Right renal cortex interstitium (tissue), 3 donors: ENCODE data around the gene AUTS2. TPM values are rescaled to one million over a fixed set of nuclear protein-coding genes. Genes with fewer than 3 reads are reported as not detected.
"Not testable (repeated sequence)": the region's sequence is repeated elsewhere in the genome, so short reads cannot be mapped to it uniquely, and the experiment has no call there.

Source experiments
- DNase-seq, 3 donors: peaks; one replicate each; pipeline ENCODE4 v3.0.0-alpha.2; 2013; ENCODE audit warnings: low read depth in 3 of 3, low spot score in 2 of 3
- polyA plus RNA-seq, 3 donors: library from polyadenylated mRNA; unstranded; fragments of 120-200 nt; gene quantifications; one replicate each; pipeline ENCODE4 v1.2.1, GENCODE V29; 2013; ENCODE audit not compliant: insufficient read length in 3 of 3

The AUTS2 gene
- polyA plus RNA-seq, 3 donors, result 51.6 to 66.2 (median 55.2) TPM

DNA sequence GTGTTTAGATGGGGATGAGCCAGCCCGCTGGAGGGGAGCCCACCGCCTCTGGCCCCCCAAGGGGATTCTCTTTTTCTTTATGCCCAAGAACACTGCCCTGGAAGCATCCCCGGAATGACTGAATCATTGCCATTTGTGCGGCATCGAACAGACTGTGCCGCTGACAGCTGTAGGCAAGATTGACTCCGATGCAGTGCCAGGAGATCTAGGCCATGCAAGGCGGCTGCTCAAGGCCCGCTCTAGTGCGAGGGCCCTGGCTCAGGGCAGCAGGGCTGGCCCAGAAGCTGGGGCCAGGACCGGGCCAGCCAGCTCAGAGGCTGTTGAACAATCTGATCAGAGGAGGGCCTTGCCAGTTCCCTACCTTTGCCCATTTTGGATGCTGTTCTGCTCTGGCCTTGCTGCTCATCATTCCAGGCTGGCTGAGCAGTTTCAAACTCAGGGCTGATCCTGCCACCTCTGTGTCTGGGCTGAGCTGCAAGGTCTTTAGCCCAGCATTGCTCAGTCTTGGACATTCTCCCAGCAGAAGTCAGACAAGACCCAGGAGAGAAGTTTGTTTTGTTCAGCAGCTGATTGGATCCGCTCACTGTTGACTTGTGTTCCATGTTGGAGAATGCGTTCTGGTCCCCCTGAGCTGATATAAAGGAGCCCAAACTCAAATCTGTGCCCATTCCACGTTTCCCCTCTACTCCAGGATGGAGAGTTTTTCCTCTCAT, 1048.4 kb downstream of the AUTS2 start:
- DNase-seq, result no peak

GRCh38 chr7:70647801-70648498, 1049.7 kb downstream of the AUTS2 start:
- DNase-seq, result no peak

DNA sequence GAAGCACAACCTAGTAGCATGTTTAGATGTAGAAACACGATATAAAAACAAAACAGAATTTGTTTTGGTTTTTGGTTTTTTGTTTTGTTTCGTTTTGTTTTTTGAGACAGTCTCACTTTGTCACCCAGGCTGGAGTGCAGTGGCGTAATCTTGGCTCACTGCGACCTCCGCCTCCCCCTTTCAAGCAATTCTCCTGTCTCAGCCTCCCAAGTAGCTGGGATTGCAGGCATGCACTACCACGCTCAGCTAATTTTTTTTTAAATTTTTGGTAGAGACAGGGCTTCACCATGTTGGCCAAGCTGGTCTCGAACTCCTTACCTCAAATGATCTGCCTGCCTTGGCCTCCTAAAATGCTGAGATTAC, 1050.2 kb downstream of the AUTS2 start:
- DNase-seq, result not testable (repeated sequence)

GRCh38 chr7:70649323-70649722, 1051.0 kb downstream of the AUTS2 start:
- DNase-seq, result no peak

DNA sequence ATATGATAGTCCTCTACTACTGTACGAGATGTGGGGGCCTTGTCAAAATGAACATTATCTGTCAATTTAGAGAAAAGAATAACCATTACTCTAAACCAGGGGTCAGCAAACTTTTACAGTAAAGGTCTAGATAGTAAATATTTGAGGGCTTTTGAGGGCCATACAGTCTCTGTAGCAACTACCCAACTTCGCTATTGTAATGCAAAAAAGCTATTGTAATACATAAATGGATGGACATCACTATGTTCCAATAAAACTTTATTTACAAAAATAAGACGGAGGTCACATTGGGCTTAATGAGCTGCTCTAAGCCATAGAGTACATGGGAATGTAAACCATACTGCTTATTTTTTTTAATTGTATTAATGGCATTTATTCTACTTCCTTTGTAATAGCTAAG, 1055.9 kb downstream of the AUTS2 start:
- DNase-seq, result no peak

- DNase-seq, result no peak
These were observed 1056.7 kb downstream of the AUTS2 start for GRCh38 chr7:70654979-70655378.

DNA sequence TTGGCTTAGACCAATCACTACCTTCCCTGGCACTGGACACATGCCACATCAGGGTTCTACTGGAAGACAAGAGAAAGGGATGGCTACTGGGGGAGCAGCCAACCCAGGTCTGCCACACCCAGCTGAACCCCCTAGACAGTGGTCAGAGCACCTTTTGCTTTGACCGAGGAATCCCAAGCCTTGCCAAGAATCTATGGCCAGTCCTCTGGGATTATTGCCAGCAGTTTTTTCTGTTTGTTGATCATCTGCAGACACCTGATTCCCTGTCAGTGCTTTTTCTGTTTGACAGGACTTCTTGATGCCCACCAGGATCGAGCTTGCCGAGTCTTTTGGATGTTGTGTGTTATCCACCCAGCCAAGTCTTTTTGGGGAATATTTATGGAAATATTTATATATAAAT, 1057.4 kb downstream of the AUTS2 start:
- DNase-seq, result no peak

- no peak for DNase-seq
These were observed 1059.3 kb downstream of the AUTS2 start for GRCh38 chr7:70657571-70657970.

DNA sequence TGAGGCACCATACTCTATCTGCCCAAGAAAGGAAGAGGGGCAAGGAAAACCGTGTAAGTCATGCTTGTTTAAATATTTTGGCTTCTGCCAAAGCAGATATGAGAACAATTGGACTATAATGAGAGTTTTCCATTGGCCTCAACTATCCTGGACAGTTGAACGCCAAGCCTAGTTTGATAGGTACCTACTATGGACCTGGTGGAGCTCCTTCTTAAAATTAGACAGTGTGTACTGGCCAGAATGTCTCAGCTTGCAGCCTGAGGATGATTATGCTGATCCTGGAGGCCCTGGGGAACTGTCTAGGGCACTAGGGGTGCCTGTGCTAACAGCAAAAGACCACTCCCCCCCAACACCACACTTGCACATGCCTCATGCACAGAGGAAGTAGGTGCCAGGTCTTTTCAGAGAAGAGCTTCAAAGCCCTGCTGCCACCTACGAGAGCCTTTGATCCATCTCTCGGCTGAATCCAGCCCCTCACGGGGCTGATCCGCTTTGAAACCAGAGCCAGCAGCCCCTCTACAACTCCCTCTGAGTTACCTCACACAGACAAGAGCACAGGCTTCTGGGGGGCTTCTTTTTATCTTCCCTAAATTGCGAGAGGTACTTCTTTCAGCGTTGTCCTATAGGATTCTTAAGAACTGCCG, 1059.8 kb downstream of the AUTS2 start:
- DNase-seq, result no peak

GRCh38 chr7:70659263-70659662, 1061.0 kb downstream of the AUTS2 start:
- DNase-seq, result no peak

- no peak for DNase-seq
These were observed 1062.0 kb downstream of the AUTS2 start for GRCh38 chr7:70660154-70660818.

- DNase-seq, result no peak
These were observed 1062.5 kb downstream of the AUTS2 start for GRCh38 chr7:70660819-70661191.

DNA sequence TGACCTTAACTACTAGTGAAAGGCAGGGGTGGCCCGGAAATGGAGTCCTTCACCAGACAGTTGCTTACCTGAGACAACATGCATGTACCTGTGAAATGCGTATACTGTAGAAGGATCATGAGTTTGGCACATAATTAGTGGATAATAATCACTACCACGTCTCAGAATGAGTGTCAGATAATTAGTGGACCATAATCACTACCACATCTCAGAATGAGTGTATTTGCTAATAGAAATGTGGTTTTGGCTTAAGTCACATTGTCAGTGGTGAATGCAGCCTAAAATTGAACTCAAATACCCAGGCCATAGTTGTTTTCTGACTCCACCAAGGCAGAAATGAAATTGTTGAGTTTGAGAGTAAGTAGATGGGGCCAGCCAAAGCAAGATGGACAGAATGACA, 1065.4 kb downstream of the AUTS2 start:
- no peak for DNase-seq

DNA sequence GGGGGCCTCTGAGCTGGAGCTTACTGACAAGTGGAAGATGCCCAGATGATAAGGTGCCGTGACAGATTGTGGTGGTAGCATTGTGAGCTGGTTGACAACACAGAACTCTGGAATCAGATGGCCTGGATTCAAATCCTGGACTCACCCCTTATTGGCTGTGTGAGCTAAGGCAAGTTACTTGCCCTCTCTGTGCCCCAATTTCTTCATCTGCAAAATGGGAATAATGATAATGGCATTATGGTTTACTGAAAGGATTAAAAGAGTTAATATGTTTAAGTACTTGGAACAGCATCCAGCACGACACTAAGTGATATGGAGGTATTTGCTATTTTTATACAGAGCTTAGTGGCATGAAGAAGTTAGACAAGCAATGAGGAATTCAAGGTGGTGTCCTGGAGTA, 1067.7 kb downstream of the AUTS2 start:
- no peak for DNase-seq

- DNase-seq, result no peak
These were observed 1069.1 kb downstream of the AUTS2 start for GRCh38 chr7:70667406-70667805.

DNA sequence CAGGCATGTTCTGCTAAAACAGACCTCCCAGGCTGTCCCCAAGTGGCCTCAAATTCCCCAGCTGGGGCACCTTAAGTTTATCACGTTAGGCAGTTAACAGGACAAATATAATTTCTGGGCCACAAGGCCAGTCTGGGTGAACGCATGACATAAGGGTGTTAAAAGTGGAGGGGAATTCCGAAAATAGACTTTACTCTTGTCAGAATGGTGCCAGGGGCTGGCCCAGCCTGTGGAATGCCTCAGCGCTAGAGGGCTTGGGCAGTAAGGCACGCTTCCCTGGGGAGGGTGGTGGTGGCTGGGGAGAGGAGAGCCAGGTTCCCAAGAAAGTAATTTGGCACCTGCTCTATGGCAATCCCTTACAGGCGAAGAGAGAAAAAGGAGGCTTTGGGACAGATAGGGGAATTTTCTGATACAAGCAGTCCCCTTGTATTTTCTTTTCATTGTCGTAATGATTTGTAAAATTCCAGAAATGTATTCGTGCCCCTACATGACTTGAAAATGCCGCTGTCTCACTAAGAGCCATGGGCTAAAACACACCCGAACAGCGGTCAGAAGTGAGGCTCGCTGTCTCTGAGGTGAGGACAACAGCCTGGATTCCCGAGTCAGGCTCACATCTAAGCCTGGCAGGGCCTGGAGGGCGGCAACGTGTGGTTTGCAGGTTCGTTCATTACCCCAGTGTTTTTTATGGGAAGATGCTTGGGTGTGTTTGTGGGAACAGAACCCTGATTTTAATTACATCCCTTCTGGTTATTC, 1070.5 kb downstream of the AUTS2 start:
- no peak for DNase-seq

GRCh38 chr7:70669854-70670253, 1071.6 kb downstream of the AUTS2 start:
- no peak for DNase-seq

DNA sequence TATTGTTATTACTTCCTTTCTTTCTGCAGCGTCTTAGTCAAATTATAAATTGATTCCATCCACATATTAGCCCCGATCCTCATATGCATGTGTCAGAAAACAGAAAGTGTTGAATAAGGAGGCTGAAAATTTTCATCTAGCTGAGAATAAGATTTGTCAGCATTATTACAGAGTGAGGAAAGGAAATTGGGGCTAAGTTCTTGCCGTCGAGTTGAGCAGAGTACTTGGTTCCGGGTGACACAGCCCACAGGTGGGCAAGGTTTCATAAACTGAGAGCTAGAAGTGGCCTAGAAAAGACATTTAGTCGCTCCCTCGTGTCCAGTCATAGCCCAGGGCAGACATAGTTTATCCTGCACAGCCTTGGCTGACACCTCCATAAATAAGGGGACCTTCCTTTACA, 1072.0 kb downstream of the AUTS2 start:
- DNase-seq, result no peak

DNA sequence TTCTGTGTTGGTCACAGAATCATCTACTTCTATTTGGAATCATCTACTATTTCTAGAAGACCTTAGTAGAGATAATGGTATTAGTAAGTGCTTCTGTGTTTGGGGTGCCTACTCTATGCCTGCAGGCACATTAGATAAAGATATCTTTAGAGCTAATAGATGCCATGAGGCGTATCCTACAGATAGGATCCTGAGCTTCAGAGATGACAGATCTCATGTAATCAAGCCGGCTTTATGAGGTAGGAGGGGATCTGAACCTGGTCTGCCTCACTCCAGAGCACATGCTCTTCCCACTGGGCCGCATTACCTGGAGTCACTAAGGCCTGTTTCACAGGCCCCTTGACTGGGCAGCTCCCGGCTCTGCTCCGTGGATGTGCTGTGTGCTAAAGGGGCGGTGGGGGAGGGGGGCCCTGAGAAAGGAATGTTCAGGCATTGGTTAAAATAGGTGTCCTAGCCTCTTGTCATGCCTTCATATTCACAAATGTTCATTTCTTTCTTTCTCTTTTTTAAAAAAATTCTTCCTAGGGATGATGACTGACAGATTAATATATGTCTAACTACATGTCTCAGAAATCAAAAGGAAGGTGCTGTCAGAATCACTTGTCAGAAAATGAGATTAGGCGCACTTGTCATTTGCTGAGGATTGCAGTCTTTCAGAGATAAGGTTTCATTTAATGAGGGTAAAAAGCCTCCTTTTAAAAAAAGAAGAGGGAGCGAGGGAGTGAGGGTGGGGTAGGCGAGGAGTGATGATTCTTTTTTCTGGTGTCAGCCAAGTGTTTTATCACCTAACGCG, 1075.7 kb downstream of the AUTS2 start:
- no peak for DNase-seq

GRCh38 chr7:70674571-70675010, 1076.3 kb downstream of the AUTS2 start:
- no peak for DNase-seq
